GM18517 (cell line): ENCODE measurements around the gene CRIP2.

Source experiments
- ATAC-seq: cut with Tn5 transposase; IDR thresholded peaks from one replicate; pipeline ENCODE4 v1.9.1; 2021; ENCODE audit warnings: mild to moderate bottlenecking, moderate library complexity; ENCODE audit not compliant: unreplicated experiment

Gene CRIP2

DNA sequence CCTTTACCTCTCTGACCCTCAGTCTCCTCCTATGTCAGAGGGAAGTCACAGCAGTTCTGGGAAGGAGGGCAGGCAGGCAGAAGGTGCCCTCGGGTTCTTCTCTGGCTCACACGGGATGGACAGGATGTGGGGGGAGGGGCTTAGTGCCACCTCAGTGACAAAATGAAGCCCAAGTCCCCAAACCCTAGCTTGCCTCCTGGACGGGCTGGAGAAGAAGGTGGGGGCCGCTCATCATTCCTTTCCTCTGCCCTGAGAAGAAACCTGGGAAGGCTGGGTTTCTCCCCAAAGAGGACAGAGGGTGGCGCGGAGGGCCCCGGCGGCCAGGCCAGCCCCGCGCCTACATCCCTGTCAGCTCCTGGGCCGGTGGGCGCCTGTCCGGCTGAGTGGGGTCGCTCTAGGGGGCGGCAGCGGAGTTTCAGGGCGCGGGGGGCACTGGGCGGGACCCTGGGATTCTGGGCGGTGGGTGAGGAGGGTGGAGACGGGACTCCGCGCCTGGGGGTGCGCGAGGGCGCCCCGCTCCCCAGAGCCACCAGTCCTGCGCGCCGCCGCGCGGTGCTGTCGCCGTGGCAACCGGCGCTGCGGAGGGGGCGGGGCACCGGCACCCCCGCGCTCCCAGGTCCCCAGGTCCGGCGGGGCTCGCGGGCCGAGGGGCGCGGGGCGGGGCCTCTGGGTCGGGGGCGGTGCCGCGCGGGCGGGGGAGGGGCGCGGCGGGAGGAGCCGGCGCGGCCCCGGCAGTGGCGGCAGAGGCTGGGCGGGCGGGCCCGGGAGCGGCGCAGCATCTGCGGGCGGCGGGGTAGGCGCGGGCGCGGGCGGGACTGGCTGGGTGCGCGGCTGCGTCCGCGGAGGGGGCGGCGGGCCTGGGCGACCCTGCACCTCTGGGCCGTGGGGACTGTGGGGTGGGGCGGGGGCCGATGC, 51.5 kb downstream of the CRIP2 start, which contains the start of gene TMEM121:
Gene TMEM121 (plus strand): TSS at position 723 of the 915 bp plus-strand sequence. CDS start 2,252 bp downstream, outside the sequence.
- ATAC-seq = no peak

DNA sequence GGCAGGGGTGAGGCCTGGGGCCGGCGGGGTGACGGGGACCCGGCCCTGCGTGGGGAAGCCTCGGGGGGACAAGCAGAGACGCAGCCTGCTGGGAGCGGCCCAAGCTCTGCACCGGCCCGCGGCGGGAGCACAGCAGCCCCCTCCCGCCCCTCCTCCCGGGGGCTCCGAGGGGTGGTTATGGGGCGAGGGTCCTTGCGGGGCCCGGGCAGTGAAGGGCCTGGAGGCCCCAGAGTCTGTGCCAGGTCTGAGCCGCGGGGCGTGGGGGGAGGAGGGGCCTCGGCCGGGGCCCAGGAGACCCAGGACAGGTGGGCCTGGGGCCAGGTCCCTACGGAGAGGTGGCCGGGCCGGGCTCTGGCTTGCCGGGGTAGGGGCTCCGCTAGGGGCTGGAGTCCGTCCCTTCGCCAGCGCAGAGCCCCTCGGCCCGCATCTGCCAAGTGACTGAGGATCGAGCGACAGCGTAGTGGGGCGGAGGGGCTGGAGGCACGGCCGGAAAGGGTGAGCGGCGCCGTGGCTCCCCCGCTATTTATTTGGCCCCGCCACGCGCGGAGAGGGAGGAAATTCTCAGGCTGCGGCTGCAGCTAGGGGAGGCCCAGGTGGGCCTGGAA, 52.3 kb downstream of the CRIP2 start:
- no peak for ATAC-seq

DNA sequence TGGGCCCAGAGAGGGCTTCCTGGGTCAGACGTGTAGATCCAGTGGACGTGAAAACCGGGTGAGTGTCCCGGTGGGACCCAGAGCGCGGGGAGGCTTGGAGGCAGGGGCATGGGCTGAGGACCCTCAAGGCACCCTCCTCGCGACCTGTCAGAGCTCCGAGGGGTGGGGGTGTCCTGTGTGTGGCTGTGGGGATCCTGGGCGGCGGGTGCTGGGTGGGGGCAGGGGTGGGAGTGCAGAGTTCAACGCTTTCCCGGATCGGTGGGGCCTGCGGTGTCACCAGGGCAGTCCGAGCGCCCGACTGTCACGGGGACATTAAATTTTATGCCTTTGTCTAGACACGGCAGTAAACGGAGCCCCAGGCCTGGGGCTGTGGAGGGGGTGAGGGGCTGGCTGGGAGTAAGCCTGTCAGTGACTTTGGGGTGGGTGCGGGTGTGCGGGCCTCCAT, 52.8 kb downstream of the CRIP2 start:
- ATAC-seq = no peak

DNA sequence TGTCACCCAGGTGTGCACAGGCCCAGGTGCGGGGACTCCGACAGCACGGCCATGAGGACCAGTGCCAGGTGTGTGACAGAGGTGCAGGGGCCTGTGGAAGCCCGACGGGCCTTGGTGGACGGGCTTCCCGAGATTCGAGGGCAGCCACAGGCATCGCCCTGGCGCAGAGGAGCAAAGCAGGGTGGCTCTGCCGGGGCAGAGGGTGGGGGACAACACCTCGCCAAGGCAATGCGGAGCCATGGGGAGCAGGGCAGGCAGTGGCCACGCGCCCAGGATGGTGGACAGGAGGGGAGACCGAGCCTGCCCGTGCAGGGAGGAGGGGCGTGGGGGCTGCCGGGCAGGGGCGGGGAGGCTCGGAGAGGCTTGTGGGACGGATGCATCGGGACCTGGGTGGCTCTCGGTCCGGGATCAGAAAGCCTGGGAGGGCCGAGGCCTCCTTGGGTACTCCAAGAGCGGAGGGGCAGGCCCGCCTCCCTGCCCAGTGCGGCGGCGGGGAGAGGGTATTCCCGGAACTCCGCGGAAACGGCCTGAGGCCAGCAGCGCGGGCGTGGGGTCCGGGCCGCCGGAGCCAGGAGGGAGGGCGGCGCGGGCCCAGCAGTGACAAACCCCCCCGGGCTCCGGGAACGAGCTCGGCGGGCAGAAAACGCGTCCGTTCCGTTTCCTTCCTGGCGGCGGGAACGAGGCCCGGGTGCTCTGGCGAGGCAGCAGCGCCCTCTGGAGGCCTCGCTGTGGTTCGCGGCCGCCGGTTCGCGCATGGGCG, 53.4 kb downstream of the CRIP2 start:
- ATAC-seq = no peak

DNA sequence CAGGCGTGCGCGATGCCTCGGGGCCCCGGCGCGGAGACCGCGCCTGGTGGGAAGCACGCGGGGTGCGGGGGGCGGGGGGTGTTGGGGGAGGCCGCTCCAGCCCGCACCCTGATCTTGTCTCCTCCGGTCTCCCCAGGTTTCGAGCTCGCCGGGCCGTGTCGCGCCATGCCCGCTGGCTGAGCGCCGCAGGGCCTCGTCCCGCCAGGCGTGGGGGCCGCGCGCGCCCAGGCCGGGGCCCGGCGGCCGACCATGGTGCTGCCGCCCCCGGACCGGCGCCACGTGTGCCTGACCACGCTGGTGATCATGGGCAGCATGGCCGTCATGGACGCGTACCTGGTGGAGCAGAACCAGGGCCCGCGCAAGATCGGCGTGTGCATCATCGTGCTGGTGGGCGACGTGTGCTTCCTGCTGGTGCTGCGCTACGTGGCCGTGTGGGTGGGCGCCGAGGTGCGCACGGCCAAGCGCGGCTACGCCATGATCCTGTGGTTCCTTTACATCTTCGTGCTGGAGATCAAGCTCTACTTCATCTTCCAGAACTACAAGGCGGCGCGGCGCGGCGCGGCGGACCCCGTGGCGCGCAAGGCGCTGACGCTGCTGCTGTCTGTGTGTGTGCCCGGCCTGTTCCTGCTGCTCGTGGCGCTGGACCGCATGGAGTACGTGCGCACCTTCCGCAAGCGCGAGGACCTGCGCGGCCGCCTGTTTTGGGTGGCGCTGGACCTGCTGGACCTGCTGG, 54.1 kb downstream of the CRIP2 start:
- no peak for ATAC-seq

DNA sequence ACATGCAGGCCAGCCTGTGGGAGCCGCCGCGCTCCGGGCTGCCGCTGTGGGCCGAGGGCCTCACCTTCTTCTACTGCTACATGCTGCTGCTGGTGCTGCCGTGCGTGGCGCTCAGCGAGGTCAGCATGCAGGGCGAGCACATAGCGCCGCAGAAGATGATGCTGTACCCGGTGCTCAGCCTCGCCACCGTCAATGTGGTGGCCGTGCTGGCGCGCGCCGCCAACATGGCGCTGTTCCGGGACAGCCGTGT, 54.6 kb downstream of the CRIP2 start:
- no peak for ATAC-seq
